NCI-H128 (cell line): ENCODE results near the gene GBF1.
A peak's percentile ranks its signal among the peaks of the same experiment; 100 is the strongest.
"Not testable (repeated sequence)": the region's sequence is repeated elsewhere in the genome, so short reads cannot be mapped to it uniquely, and the experiment has no call there.

Experiments
- DNase-seq: peaks from one replicate; lab custom pipeline; 2025; ENCODE audit not compliant: unreplicated experiment; lab: John Stamatoyannopoulos, UW

GBF1 gene

DNA sequence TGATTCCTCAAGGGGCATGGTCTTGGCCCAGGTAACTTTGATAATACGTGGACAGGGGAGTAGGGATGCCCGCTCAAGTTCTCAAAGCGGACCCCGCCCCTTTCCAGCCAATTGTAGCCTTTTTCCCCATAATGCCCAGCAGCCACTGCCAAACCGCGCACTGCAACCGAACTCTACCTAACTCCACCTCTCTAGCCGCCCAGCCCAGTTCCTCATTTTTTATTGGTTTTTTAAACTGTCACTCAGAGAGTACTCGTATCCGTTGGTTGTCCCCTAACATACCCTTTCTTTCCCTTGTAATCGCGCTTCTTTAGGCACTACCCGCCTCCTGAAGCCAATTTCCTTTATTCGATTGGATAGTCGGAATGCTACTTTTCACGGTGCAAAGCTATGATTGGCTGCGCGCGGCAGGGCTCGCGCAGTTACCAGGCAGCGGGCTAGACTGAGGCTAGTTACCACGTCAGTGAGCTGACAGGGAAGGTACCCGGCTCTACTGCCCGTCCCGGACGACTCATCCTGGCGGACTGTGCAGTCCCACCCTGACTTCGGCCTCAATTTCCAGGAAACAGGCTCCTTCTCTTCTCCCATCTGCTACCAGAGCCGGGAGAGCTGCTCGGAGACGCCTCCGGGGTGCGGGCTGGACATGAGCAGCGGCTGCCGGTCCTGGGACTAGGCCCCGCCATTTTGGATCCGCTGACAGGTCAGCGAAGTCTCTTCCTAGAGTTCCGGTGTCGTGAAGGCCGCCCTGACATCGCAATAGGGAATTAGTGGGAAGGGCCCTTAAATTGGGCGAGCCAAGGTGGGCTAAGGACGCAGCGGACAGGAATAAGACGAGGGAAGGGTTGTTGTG lies at the start of gene GBF1:
Gene GBF1, plus strand, starts transcription at position 451 of the 850 bp plus-strand sequence. CDS start 13,407 bp downstream, outside the sequence.
- DNase-seq, result peak; percentile 90

GRCh38 chr10:102196893-102197292 lies 48.4 kb upstream of the GBF1 start:
- DNase-seq, result no peak

DNA sequence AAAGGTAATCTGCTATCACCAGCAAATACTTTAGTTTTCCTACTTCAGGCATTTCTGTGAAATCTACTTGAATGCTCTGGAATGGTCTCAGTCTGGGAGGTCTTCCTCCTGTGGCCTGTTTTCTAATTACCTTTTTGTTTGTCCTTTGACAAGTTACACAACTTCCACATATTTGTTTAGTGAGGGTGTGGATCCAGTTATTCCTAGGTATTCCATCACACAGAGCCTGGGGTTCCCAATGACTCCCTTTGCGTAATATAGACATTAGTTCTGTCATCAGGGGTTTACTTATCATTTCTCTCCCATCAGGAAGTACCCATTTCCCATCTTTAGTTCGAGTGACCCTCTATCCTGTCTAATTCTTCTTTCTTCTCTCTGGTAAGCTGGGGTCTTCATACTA lies 47.3 kb upstream of the GBF1 start:
- no peak for DNase-seq

- DNase-seq, result no peak
Measured at GRCh38 chr10:102200751-102201640, 44.3 kb upstream of the GBF1 start.

DNA sequence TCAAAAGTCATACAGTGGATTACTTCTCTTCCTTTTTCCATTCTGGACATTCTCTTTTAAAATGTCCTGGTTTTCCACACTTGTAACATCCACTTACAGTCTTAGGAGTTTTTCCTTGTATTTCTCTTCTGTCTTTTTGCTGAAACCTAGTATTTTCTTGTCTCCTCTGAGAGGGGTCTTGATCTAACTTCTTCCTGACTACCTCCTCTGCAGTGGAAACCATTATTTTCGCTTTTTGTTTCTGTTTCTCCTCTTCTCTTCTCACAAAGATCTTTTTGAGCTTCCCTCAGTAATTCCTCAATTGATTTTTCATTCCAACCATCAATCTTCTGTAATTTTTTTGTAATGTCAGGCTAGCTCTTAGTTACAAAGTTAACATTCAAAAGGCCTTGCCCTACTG lies 42.9 kb upstream of the GBF1 start:
- DNase-seq, result no peak

DNA sequence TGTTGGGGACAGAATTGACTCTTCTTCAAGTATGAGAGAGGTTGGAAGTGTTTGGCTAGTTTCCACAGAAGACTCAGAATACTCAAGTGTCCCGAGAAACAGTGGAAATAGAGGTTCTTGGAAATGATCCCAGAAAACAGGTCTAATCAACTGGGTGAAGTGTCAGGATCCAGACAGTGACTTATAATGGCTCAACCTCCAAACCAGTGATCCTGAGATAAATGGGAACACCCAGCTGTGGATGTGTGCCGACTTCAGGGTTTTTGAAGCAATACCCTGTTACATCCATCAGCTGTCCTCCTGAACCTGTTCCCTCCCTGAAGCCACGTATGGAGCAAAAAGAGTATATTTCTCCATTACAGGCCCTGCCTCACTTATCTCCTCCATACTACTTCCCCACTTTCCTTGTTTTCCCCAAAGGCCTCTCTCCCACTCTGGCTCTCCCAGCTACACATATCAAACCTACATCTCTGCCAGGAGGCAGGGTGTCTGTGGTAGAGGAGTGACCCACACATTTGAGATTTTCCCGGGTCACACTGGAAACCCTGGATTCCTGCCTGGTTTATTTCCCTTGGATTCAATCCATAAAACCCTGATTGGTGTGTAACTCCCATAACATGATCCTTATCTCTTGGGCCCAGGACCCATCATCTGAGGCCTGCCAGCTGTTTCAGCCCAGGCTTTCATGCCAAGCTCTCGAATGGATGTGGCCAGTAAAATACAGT lies 36.9 kb upstream of the GBF1 start:
- DNase-seq, result no peak

DNA sequence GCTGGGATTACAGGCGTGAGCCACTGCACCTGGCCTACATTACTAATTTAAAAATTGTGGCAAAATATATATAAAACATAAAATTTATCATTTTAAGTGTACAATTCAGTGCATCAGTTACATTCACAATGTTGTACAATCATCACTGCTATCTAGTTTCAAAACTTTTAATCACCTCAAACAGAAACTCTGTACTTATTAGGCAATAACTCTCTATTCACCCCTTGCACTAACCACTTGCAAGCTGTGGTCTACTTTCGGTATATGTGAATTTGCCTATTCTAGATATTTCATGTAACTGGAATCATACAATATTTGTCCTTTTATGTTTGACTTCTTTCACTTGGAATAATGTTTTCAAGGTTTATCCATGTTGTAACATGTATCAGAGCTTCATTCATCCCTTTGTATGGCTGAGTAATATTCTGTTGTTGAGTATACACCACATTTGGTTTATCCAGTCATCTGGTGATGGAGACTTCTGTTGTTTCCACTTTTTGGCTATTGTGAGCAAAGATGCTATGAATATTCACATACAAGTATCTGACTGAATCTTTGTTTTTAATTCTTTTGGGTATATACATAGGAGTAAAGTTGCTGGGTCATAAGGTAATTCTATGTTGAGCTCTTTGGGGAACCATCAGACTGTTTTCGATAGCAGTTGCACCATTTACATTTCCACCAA lies 33.6 kb upstream of the GBF1 start:
- no peak for DNase-seq

- DNase-seq, result not testable (repeated sequence)
Measured at GRCh38 chr10:102213599-102213998, 31.7 kb upstream of the GBF1 start.

DNA sequence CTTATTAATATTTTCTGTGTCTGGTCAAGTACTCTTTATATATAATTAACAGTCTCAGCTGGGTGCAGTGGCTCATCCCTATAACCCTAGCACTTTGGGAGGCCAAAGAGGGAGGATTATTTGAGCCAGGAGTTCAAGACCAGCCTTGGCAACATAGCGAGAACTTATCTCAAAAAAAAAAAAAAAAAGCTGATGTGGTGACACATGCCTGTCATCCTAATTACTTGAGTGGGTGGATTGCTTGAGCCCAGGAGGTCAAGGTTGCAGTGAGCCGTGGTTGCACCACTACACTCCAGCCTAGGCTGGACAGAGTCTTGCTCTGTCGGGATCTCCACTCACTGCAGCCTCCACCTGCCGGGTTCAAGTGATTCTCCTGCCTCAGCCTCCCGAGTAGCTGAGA lies 26.0 kb upstream of the GBF1 start:
- no peak for DNase-seq

GRCh38 chr10:102220612-102221011 lies 24.7 kb upstream of the GBF1 start:
- no peak for DNase-seq

DNA sequence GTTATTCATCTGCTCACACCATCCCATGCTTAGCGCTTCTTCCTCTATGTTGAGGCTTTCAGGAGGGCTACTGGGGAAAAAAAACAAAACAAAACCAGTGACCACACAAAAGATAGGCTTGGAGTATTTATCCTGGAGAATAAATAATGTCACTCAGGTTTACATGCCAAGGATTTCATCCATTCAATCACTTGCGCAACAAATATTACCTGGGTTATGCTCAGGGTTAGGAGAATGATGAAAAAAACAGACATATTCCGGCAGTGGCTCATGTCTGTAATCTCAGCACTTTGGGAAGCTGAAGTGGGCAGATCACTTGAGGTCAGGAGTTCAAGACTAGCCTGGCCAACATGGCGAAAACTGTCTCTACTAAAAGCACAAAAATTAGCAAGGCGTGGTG lies 22.5 kb upstream of the GBF1 start:
- DNase-seq, result no peak

DNA sequence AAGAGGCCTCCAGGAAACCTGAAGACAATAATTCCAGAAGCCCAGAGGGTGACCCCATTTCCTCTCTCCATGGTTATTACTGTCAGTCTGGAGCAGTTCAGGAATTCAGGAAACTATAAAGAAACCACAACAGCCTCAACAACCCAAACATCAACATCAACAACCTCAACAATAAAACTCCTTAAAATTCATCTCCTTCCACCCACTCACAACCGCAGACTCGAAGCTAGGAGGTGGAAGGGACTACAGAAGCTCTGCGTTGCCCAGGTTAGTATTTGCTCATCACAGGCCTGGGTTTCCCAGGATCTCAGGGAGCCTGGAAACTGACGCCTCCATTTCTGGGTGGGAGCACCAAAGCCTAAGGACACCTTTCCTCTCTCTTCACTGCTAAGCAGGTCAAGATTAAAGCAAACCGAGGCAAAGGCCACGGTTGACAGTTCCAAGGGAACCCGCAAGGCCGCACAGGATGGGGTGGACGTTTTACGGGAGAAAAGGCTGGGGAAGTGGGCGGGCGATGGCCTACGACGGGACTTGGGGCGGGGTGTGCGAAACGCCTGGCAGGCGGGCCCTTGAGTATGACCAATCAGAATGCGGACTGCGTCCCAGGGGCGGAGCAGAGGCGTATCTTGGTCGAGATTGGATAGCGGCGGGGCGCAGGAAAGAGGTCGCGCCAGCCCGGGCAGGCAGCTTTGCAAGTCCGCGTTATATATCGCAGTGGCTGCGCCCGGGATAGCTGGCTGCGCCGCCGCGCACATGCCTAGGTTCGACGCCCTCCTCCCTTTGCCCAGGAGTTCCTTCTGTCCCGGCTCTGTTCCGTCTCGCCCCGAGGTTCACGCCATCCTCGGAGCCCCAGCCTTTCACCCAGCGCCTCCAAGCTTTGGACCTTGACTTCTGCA lies 19.4 kb upstream of the GBF1 start, which contains the start of gene ELOVL3:
Gene ELOVL3, plus strand, starts transcription at position 654 of the 896 bp plus-strand sequence. CDS start 250 bp downstream, outside the sequence.
- peak; percentile 64 for DNase-seq

DNA sequence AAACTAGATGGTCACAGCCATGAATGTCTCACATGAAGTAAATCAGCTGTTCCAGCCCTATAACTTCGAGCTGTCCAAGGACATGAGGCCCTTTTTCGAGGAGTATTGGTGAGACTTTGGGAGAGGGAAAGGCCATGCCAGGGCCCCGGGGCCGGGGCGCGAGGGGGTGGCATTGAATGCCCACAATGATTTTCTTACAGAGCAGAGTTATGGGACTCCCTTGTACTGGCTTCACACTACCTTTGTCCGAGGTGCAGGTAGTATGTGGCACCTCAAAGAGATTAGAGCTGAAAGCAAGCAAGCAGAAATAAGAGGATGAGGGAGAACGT lies 18.8 kb upstream of the GBF1 start:
- DNase-seq, result no peak

- DNase-seq, result no peak
Measured at GRCh38 chr10:102227050-102227449, 18.3 kb upstream of the GBF1 start.

GRCh38 chr10:102229810-102230263 lies 15.5 kb upstream of the GBF1 start:
- peak; percentile 45 for DNase-seq

DNA sequence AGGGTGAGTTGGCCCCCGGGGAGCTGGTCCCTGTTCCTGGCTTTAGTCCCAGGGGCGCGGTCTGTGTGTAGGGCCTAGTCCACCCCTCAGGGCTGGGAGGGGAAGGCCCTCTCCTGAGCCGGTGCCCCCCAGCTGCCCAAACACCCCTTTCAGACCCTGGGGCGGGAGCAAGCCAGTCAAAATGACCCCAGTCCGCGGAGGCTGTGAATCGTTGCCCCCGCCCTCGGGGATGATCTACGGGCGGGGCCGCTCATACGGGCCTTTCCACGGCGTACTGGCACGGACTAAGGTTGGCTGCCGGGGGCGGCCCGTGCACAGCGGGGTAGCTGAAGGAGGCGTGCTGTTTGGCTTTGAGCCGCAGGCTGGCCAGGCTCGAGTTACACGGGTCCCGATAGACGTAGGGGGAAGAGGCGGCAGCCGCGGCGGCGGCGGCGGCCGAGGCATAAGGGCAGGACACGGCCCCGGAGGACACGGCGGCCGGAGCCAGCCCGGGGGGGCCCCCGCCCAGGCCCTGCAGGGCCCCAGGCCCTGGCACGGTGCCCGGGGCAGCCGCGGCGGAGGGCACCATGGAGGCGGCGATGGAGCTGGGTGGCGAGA lies 15.0 kb upstream of the GBF1 start:
- DNase-seq, result peak; percentile 20

DNA sequence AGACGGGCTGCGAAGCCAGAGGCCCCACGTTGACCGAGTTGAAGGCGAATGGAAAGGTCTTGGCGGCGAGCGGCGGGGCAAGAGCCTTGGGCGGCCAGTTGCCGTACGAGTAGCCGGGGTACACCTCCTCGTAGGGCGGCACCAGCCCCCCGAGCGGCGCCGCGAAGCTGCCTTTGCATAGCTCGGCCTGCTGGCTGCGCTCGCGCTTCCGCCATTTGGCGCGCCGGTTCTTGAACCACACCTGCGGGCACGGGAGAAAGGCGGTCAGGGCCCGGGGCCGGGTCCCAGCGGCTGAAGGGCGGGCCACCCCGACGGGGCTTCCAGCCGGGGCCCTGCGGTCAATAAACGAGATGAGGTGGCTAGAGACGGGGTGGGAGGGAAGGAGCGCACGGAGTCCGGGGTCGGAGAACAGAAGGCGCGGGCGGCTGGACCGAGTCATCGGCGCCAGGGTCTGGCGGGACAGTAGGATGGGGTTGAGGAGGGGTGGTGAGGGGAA lies 14.4 kb upstream of the GBF1 start:
- no peak for DNase-seq

GRCh38 chr10:102231357-102232318 lies 13.7 kb upstream of the GBF1 start:
- DNase-seq, result peak; percentile 4
